Body of pancreas (tissue), 4 donors: Measurements from ENCODE around the gene DIS3.

Source experiments
- POLR2A ChIP-seq, 3 donors: fragments of 450-650 bp; IDR thresholded peaks; one replicate each; pipeline ENCODE4 v1.6.1; 2016; ENCODE audit warnings: antibody characterized with exemption in 3 of 3, mild to moderate bottlenecking in 2 of 3
- TF ChIP-seq, protein P1 (sequence below), 7 experiments: fragments of 450-650 bp in 4 of 7; fragments of 200-600 bp in 3 of 7; sonication (generic) in 3 of 7; IDR thresholded peaks; one replicate each; pipeline ENCODE4 v1.5.1; 2016 to 2019; ENCODE audit warnings: antibody characterized with exemption in 7 of 7

DNA sequence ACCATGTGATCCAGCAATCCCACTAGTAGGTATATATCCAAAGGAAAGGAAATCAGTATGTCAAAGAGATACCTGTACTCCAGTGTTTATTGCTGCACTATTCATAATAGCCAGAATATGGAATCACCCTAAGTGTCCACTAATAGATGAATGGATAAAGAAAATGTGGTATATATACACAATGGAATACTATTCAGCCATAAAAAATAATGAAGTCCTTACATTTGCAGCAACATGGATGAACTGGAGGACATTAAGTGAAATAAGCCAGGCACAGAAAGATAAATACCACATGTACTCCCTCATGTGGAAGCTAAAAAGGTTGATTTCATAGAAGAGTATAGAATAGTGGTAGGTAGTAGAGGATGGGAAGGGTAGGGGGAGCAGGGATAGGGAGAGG is 30.5 kb downstream of the DIS3 start:
- TF ChIP-seq, protein P1, sequence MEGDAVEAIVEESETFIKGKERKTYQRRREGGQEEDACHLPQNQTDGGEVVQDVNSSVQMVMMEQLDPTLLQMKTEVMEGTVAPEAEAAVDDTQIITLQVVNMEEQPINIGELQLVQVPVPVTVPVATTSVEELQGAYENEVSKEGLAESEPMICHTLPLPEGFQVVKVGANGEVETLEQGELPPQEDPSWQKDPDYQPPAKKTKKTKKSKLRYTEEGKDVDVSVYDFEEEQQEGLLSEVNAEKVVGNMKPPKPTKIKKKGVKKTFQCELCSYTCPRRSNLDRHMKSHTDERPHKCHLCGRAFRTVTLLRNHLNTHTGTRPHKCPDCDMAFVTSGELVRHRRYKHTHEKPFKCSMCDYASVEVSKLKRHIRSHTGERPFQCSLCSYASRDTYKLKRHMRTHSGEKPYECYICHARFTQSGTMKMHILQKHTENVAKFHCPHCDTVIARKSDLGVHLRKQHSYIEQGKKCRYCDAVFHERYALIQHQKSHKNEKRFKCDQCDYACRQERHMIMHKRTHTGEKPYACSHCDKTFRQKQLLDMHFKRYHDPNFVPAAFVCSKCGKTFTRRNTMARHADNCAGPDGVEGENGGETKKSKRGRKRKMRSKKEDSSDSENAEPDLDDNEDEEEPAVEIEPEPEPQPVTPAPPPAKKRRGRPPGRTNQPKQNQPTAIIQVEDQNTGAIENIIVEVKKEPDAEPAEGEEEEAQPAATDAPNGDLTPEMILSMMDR (IDR thresholded peaks at IDR 0.05): no peak
- no peak for TF ChIP-seq POLR2A (IDR thresholded peaks at IDR 0.05)
